OCI-LY3 (cell line): ENCODE data around the gene NOTCH3.

Experiments used
- H2AFZ ChIP-seq: fragments of 200-600, 300-600 bp; shearing (Covaris generic); 2 replicates; pipeline ENCODE4 v1.6.0; 2014; ENCODE audit warnings: antibody characterized with exemption, low read depth, low read length
- H3K27ac ChIP-seq: fragments of 200-600, 300-600 bp; sonication (generic); 2 replicates; pipeline ENCODE4 v1.5.1; 2014; ENCODE audit warnings: mild to moderate bottlenecking, low read length, moderate library complexity, mixed read lengths
- H3K27me3 ChIP-seq: fragments of 200-600, 300-600 bp; sonication (generic); 2 replicates; pipeline ENCODE4 v1.6.1; 2014; ENCODE audit warnings: low read depth, low read length, mixed read lengths
- H3K36me3 ChIP-seq: fragments of 200-600, 300-600 bp; sonication (generic); replicated peaks from 2 replicates; pipeline ENCODE3; 2014; ENCODE audit warnings: low read depth, low read length, mixed read lengths
- H3K4me1 ChIP-seq: fragments of 300-600, 200-600 bp; sonication (generic); 2 replicates; pipeline ENCODE4 v1.6.1; 2014; ENCODE audit warnings: low read length, mixed read lengths
- H3K4me2 ChIP-seq: fragments of 200-600, 300-600 bp; sonication (generic); 2 replicates; pipeline ENCODE4 v1.6.1; 2014; ENCODE audit warnings: low read length, mixed read lengths
- H3K4me3 ChIP-seq: fragments of 300-600, 200-600 bp; sonication (generic); 2 replicates; pipeline ENCODE4 v1.5.1; 2014; ENCODE audit warnings: antibody characterized with exemption, mild to moderate bottlenecking, low read length, moderate library complexity
- H3K79me2 ChIP-seq: fragments of 300-600, 200-600 bp; shearing (Covaris generic); 2 replicates; pipeline ENCODE4 v1.6.1; 2014; ENCODE audit warnings: mild to moderate bottlenecking, low read length, mixed read lengths
- H3K9ac ChIP-seq: fragments of 300-600, 200-600 bp; shearing (Covaris generic); 2 replicates; pipeline ENCODE4 v1.6.0; 2014; ENCODE audit warnings: mild to moderate bottlenecking, low read length, moderate library complexity
- H3K9me3 ChIP-seq: fragments of 200-600, 300-600 bp; shearing (Covaris generic); 2 replicates; pipeline ENCODE4 v1.6.1; 2014; ENCODE audit warnings: low read length, mixed read lengths; ENCODE audit not compliant: insufficient read depth
- H4K20me1 ChIP-seq: fragments of 200-600, 300-600 bp; sonication (generic); 2 replicates; pipeline ENCODE4 v1.6.1; 2016; ENCODE audit warnings: low read length, mixed read lengths; ENCODE audit not compliant: insufficient read depth
- EZH2phosphoT487 ChIP-seq: fragments of 200-600 bp; shearing (Covaris generic); IDR thresholded peaks from 2 replicates; pipeline ENCODE4 v1.6.1; 2018; ENCODE audit warnings: antibody characterized with exemption, mixed run types, low read depth
- TF ChIP-seq, protein P1 (sequence below): fragments of 200-600, 300-600 bp; sonication (generic); IDR thresholded peaks from 2 replicates; pipeline ENCODE4 v1.5.1; 2014; ENCODE audit warnings: antibody characterized with exemption, low read length, low read depth

NOTCH3 gene

DNA sequence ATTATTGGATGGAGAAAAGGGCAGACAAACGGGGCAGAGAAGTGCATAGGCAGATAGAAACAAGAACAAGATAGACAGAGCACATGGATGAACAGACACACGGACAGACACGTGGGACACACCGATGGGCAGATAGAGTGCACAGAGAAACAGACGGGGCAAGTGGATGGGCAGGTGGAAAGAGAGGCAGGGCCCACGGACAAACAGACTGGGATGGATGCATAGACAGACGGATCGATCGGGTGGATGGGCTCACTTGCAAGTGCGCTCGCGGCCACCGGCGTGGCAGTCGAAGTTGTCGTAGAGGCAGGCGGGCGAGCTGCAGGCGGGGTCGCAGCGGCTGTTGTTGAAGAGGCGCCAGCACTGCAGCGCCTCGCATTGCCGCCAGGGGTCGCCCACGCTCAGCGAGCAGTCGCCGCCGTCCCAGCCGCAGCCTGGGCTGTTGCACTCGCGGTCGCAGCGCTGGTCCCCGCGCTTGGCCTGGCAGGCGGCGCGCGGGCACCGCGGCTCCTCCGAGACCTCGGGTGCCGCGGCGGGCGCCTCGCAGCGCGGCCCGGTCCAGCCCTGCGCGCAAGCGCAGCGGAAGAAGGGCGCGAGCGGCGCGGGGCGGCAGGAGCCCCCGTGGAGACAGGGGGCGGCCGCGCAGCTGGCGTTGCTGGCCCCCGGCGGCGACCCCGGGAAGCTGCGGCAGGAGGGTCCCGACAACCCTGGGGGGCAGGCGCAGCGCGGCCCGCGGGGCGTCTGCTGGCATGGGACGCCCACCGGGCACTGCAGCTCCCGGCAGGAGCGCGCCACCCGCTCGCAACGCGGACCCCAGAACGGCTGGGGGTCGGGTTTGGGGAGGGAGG is 23.3 kb downstream of the NOTCH3 start:
- Histone ChIP-seq H3K27me3 (no peaks in the 10 kb centered on the region), H3K9me3 (no peaks in the 10 kb centered on the region), H4K20me1 (no peaks in the 10 kb centered on the region; the same call in 1 of the 2 replicates), H3K4me3 (peak overlapping the region; percentile 74), H3K4me1 (peaks cover 3% of the 10 kb centered on the region; the same call in 1 of the 2 replicates), H3K9ac (no peak overlapping the region), H2AFZ (peak overlapping the region; percentile 98), H3K4me2 (peak overlapping the region; percentile 99), H3K27ac (no peak overlapping the region), H3K36me3 (no peaks in the 10 kb centered on the region), H3K79me2 (no peaks in the 10 kb centered on the region)
- no peak for TF ChIP-seq EZH2phosphoT487
- TF ChIP-seq, protein P1, sequence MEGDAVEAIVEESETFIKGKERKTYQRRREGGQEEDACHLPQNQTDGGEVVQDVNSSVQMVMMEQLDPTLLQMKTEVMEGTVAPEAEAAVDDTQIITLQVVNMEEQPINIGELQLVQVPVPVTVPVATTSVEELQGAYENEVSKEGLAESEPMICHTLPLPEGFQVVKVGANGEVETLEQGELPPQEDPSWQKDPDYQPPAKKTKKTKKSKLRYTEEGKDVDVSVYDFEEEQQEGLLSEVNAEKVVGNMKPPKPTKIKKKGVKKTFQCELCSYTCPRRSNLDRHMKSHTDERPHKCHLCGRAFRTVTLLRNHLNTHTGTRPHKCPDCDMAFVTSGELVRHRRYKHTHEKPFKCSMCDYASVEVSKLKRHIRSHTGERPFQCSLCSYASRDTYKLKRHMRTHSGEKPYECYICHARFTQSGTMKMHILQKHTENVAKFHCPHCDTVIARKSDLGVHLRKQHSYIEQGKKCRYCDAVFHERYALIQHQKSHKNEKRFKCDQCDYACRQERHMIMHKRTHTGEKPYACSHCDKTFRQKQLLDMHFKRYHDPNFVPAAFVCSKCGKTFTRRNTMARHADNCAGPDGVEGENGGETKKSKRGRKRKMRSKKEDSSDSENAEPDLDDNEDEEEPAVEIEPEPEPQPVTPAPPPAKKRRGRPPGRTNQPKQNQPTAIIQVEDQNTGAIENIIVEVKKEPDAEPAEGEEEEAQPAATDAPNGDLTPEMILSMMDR = peak; percentile 82

DNA sequence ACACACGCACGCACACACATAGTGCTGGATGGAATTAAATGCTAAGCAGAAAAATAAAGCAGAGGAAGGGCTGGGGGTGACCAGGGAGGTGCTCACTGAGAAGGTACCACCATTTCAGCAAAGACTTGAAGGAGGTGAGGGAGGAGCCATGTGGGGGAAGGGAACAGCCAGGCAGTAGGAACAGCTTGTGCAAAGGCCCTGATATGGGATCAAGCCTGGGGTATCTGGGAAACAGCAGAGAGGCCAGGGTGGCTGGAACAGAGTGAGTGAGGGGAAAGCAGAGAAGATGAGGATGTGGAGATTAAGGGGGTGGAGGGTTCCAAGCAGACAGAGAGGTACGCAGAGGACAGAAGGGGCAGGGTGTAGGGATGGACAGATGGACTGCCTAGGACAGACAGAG is 25.2 kb downstream of the NOTCH3 start:
- Histone ChIP-seq H3K36me3 (no peaks in the 10 kb centered on the region), H3K4me3 (no peak overlapping the region), H4K20me1 (no peaks in the 10 kb centered on the region; the same call in 1 of the 2 replicates), H3K4me2 (no peak overlapping the region), H3K9me3 (no peaks in the 10 kb centered on the region), H2AFZ (no peak overlapping the region), H3K9ac (no peak overlapping the region), H3K27ac (no peak overlapping the region), H3K27me3 (no peaks in the 10 kb centered on the region), H3K79me2 (no peaks in the 10 kb centered on the region), H3K4me1 (peaks cover 3% of the 10 kb centered on the region; the same call in 1 of the 2 replicates)
- TF ChIP-seq EZH2phosphoT487 = no peak
- TF ChIP-seq, protein P1 = no peak

DNA sequence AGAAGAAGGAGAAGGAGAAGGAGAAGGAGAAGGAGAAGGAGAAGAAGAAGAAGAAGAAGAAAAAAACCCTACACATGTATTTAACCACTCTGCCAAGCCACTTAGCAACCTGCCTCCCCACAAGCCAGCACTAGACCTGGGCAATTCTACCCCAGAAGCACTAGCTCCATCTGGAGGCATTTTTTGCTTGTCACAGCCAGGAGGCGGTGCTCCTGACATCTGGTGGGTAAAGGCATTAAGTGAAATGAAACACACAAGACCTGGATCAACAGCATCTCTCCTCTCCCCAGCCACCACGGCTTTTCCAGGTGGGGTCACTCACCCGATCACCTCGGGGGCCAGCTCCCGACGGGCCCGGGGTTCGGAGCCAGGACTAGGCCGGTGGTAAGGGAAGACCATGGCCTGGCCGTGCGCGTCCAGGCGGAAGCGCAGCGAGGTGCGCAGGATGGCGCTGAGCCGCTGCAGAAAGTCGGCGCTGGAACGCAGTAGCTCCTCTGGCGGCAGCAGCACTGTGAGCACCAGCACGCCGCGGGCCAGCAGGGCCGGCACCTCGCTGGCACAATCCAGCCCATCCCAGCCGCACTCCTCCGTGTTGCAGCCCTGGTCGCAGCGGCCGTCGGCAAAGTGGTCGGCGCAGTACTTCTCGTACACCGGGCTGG is 26.9 kb downstream of the NOTCH3 start:
- H3K4me3 ChIP-seq = no peak overlapping the region
- no peak overlapping the region for H3K4me2 ChIP-seq

More for the DNA sequence above, 26.9 kb downstream of the NOTCH3 start:
- no peaks in the 10 kb centered on the region for H3K36me3 ChIP-seq
- no peaks in the 10 kb centered on the region for H3K9me3 ChIP-seq
- H3K9ac ChIP-seq = no peak overlapping the region
- H4K20me1 ChIP-seq = no peaks in the 10 kb centered on the region; the same call in 1 of the 2 replicates
- H2AFZ ChIP-seq = no peak overlapping the region
- no peak overlapping the region for H3K27ac ChIP-seq
- peaks cover 3% of the 10 kb centered on the region; the same call in 1 of the 2 replicates for H3K4me1 ChIP-seq
- H3K79me2 ChIP-seq = no peaks in the 10 kb centered on the region
- TF ChIP-seq, protein P1 = peak; percentile 48
- no peak for TF ChIP-seq EZH2phosphoT487
- no peaks in the 10 kb centered on the region for H3K27me3 ChIP-seq
